ENCODE data around the gene UNC119B.

Gene UNC119B

GRCh38 chr12:120763250-120763649, 53.0 kb downstream of the UNC119B start:
- TF ChIP-seq REST (IDR thresholded peaks at IDR 0.05; ENCODE audit: insufficient read depth in 1 of 2, low read depth in 2 of 2, low read length in 2 of 2) = no peak
- no peak for TF ChIP-seq TAF1 (IDR thresholded peaks at IDR 0.05; ENCODE audit: borderline replicate concordance, insufficient read depth, low read length)

- TF ChIP-seq POLR2AphosphoS5 (IDR thresholded peaks at IDR 0.05; ENCODE audit: low read depth, low read length) = no peak
- no peak for TF ChIP-seq TAF1 (IDR thresholded peaks at IDR 0.05; ENCODE audit: borderline replicate concordance, insufficient read depth, low read length)
- no peak for TF ChIP-seq SIN3A (IDR thresholded peaks at IDR 0.05; ENCODE audit: borderline replicate concordance, insufficient read depth, low read length)
- TF ChIP-seq REST (IDR thresholded peaks at IDR 0.05; ENCODE audit: insufficient read depth in 1 of 2, low read depth in 2 of 2, low read length in 2 of 2) = no peak
Measured at GRCh38 chr12:120764816-120765215, 54.6 kb downstream of the UNC119B start.

- no peak for TF ChIP-seq FOXP2 (optimal IDR thresholded peaks at IDR 0.05; ENCODE audit: borderline replicate concordance, extremely low read depth, extremely low read length, insufficient read depth)
- no peak for TF ChIP-seq REST (IDR thresholded peaks at IDR 0.05; ENCODE audit: insufficient read depth in 1 of 2, low read depth in 2 of 2, low read length in 2 of 2)
- TF ChIP-seq TAF1 (IDR thresholded peaks at IDR 0.05; ENCODE audit: borderline replicate concordance, insufficient read depth, low read length) = no peak
- TF ChIP-seq POLR2AphosphoS5 (IDR thresholded peaks at IDR 0.05; ENCODE audit: low read depth, low read length) = no peak
- no peak for TF ChIP-seq SIN3A (IDR thresholded peaks at IDR 0.05; ENCODE audit: borderline replicate concordance, insufficient read depth, low read length)
Measured at GRCh38 chr12:120766566-120766965, 56.3 kb downstream of the UNC119B start.

GRCh38 chr12:120767071-120768024, 57.1 kb downstream of the UNC119B start:
- TF ChIP-seq POLR2AphosphoS5 (IDR thresholded peaks at IDR 0.05; ENCODE audit: low read depth, low read length) = no peak
- no peak for TF ChIP-seq REST (IDR thresholded peaks at IDR 0.05; ENCODE audit: insufficient read depth in 1 of 2, low read depth in 2 of 2, low read length in 2 of 2)
- no peak for TF ChIP-seq SIN3A (IDR thresholded peaks at IDR 0.05; ENCODE audit: borderline replicate concordance, insufficient read depth, low read length)
- no peak for TF ChIP-seq FOXP2 (optimal IDR thresholded peaks at IDR 0.05; ENCODE audit: borderline replicate concordance, extremely low read depth, extremely low read length, insufficient read depth)
- TF ChIP-seq TAF1 (IDR thresholded peaks at IDR 0.05; ENCODE audit: borderline replicate concordance, insufficient read depth, low read length) = no peak

Measured in PFSK-1 (cell line).